WTC11 (cell line): ENCODE data around the gene CUTA.

Experiments
- ATF3 ChIP-seq: sonication (generic); formaldehyde crosslinking; conservative IDR thresholded peaks from 2 replicates; pipeline ENCODE4 v1.8.1; 2022; ENCODE audit warnings: mild to moderate bottlenecking, missing genetic modification reagents
- CTCF ChIP-seq: fragments of 200-600 bp; IDR thresholded peaks from 2 replicates; pipeline ENCODE4 v1.8.0; 2022; ENCODE audit warnings: antibody characterized with exemption
- E2F1 ChIP-seq: sonication (generic); formaldehyde crosslinking; IDR thresholded peaks from 2 replicates; pipeline ENCODE4 v1.8.0; 2022; ENCODE audit warnings: mild to moderate bottlenecking, missing genetic modification reagents
- FOXJ3 ChIP-seq: sonication (generic); formaldehyde crosslinking; IDR thresholded peaks from 2 replicates; pipeline ENCODE4 v1.9.0; 2021; ENCODE audit warnings: missing genetic modification reagents, mild to moderate bottlenecking, borderline replicate concordance
- STAT6 ChIP-seq: sonication (generic); formaldehyde crosslinking; conservative IDR thresholded peaks from 2 replicates; pipeline ENCODE4 v1.8.1; 2023; ENCODE audit warnings: mild to moderate bottlenecking, low read depth, missing genetic modification reagents, moderate library complexity
- USF1 ChIP-seq: sonication (generic); formaldehyde crosslinking; IDR thresholded peaks from 2 replicates; pipeline ENCODE4 v1.8.0; 2022; ENCODE audit warnings: mild to moderate bottlenecking, missing genetic modification reagents

- no peak for TF ChIP-seq USF1 (CRISPR knock-in tag)
- TF ChIP-seq ATF3 (CRISPR knock-in tag) = no peak
- TF ChIP-seq STAT6 = no peak
- TF ChIP-seq CTCF = no peak
- no peak for TF ChIP-seq FOXJ3
- TF ChIP-seq E2F1 = no peak
These were observed 27.3 kb upstream of the CUTA start for GRCh38 chr6:33445119-33445603.
